HepG2 (cell line): Measurements from ENCODE around the gene SIGLECL1. TPM values are rescaled to one million over a fixed set of nuclear protein-coding genes. Genes with fewer than 3 reads are reported as not detected.

Source experiments
- ATAC-seq: fragments of 200-7000 bp; cut with Tn5 transposase; 3 replicates; pipeline ENCODE4 v1.9.1; 2020; ENCODE audit warnings: mild to moderate bottlenecking, moderate library complexity
- BruUV-seq: library from RNA; stranded (reverse); fragments of 400-500 nt; replicated peaks from 2 replicates; lab custom pipeline; 2021; lab: Mats Ljungman, UMichigan
- CTCF ChIA-PET: fragments of 300-600 bp; formaldehyde crosslinking; extraction: SDS; loops from one replicate; lab custom pipeline; 2021; ENCODE audit warnings: low total read pairs, inconsistent platforms, low intra/inter-chr PET ratio; lab: Yijun Ruan, JAX
- POLR2A ChIA-PET: fragments of 350-600 bp; sonication (Branson Sonifier 250); formaldehyde crosslinking; loops from one replicate; lab custom pipeline; 2020; ENCODE audit warnings: antibody characterized with exemption, inconsistent platforms; lab: Yijun Ruan, JAX
- DNase-seq: peaks from one replicate; pipeline ENCODE4 v3.0.0-alpha.2; 2015; ENCODE audit warnings: low spot score
- FAIRE-seq: peaks from 3 replicates; lab custom pipeline; 2011; peaks lifted over from hg19 to GRCh38; lab: Jason Lieb, UNC
- H2AFZ ChIP-seq: one replicate; pipeline ENCODE4 v1.6.1; 2011; ENCODE audit warnings: low read length, inconsistent platforms
- H3K27ac ChIP-seq: fragments of 300-600 bp; 3 replicates; pipeline ENCODE4 v1.8.0; 2011; ENCODE audit warnings: mixed run types, mild to moderate bottlenecking, mixed read lengths, low read length, inconsistent platforms; ENCODE audit not compliant: insufficient read depth; ENCODE audit errors: extremely low read length
- H3K27me3 ChIP-seq, 2 experiments: fragments of 200-600 bp in 1 of 2; 2 replicates in 1 of 2; 3 replicates in 1 of 2; pipeline versions ENCODE4 v1.6.0 to v1.8.0; 2011; ENCODE audit warnings: low read length in 2 of 2, mild to moderate bottlenecking in 2 of 2, moderate library complexity in 2 of 2, inconsistent platforms in 1 of 2; ENCODE audit not compliant: insufficient read depth in 2 of 2, control insufficient read depth in 1 of 2
- H3K36me3 ChIP-seq, 2 experiments: fragments of 200-600 bp in 1 of 2; replicated peaks in 1 of 2; 2 replicates in 1 of 2; 3 replicates in 1 of 2; pipeline versions ENCODE4 v1.5.1 to v1.8.0; 2011; ENCODE audit warnings: low read length in 2 of 2, inconsistent platforms in 1 of 2; ENCODE audit not compliant: insufficient read depth in 2 of 2, control insufficient read depth in 1 of 2
- H3K4me1 ChIP-seq: 2 replicates; pipeline ENCODE4 v1.5.1; 2012; ENCODE audit warnings: low read length, inconsistent platforms; ENCODE audit not compliant: insufficient read depth
- H3K4me2 ChIP-seq: 2 replicates; pipeline ENCODE4 v1.6.0; 2011; ENCODE audit warnings: low read depth, low read length, inconsistent platforms
- H3K4me3 ChIP-seq, 3 experiments: fragments of 200-600 bp in 1 of 3; sonication (generic), shearing (Covaris generic) in 1 of 3; replicated peaks in 1 of 3; 2 replicates each; pipeline ENCODE4 v1.5.1; 2011 to 2016; ENCODE audit warnings: low read length in 3 of 3, inconsistent platforms in 2 of 3, low read depth in 2 of 3, mild to moderate bottlenecking in 2 of 3, control low read depth in 1 of 3, mixed read lengths in 1 of 3; ENCODE audit not compliant: insufficient read depth in 1 of 3
- H3K79me2 ChIP-seq: one replicate; pipeline ENCODE4 v1.6.1; 2011; ENCODE audit warnings: low read length, inconsistent platforms; ENCODE audit not compliant: insufficient read depth
- H3K9ac ChIP-seq: 2 replicates; pipeline ENCODE4 v1.6.0; 2011; ENCODE audit warnings: mild to moderate bottlenecking, low read depth, low read length, inconsistent platforms; ENCODE audit not compliant: insufficient read depth
- H3K9me3 ChIP-seq: 2 replicates; pipeline ENCODE4 v1.5.1; 2012; ENCODE audit warnings: mild to moderate bottlenecking, low read length
- H4K20me1 ChIP-seq: 2 replicates; pipeline ENCODE4 v1.6.0; 2011; ENCODE audit warnings: inconsistent platforms, mild to moderate bottlenecking, low read length, moderate library complexity; ENCODE audit not compliant: insufficient read depth
- ATF5 ChIP-seq: sonication (generic); formaldehyde crosslinking; IDR thresholded peaks from 2 replicates; pipeline ENCODE4 v1.4.0; 2020; ENCODE audit warnings: mild to moderate bottlenecking, low read depth, missing genetic modification reagents
- DMTF1 ChIP-seq: sonication (generic); formaldehyde crosslinking; IDR thresholded peaks from 2 replicates; pipeline ENCODE4 v1.4.0; 2020; ENCODE audit warnings: mild to moderate bottlenecking, missing genetic modification reagents
- MIER2 ChIP-seq: IDR thresholded peaks from 2 replicates; pipeline ENCODE4 v1.6.1; 2016; ENCODE audit warnings: missing biosample characterization, missing genetic modification reagents
- PRDM4 ChIP-seq: sonication (generic); formaldehyde crosslinking; IDR thresholded peaks from 2 replicates; pipeline ENCODE4 v1.9.0; 2021; ENCODE audit warnings: missing genetic modification reagents, borderline replicate concordance
- PREB ChIP-seq: sonication (generic); formaldehyde crosslinking; IDR thresholded peaks from 2 replicates; pipeline ENCODE4 v1.4.0; 2020; ENCODE audit warnings: missing genetic modification reagents
- RFX3 ChIP-seq: IDR thresholded peaks from 2 replicates; pipeline ENCODE4 v1.6.1; 2016; ENCODE audit warnings: missing biosample characterization, missing genetic modification reagents
- ZBTB10 ChIP-seq: sonication (generic); formaldehyde crosslinking; IDR thresholded peaks from 2 replicates; pipeline ENCODE4 v1.4.0; 2020; ENCODE audit warnings: missing genetic modification reagents, borderline replicate concordance
- ZBTB44 ChIP-seq: sonication (generic); formaldehyde crosslinking; IDR thresholded peaks from 2 replicates; pipeline ENCODE4 v1.4.0; 2020; ENCODE audit warnings: missing genetic modification reagents
- ZFAT ChIP-seq: sonication (generic); formaldehyde crosslinking; conservative IDR thresholded peaks from 2 replicates; pipeline ENCODE4 v1.8.1; 2023; ENCODE audit warnings: missing genetic modification reagents, inconsistent platforms
- ZNF12 ChIP-seq: sonication (generic); formaldehyde crosslinking; IDR thresholded peaks from 2 replicates; pipeline ENCODE4 v1.5.0; 2020; ENCODE audit warnings: missing genetic modification reagents
- ZNF138 ChIP-seq: sonication (generic); formaldehyde crosslinking; IDR thresholded peaks from 2 replicates; pipeline ENCODE4 v1.5.0; 2020; ENCODE audit warnings: mild to moderate bottlenecking, low read depth, missing genetic modification reagents
- ZNF460 ChIP-seq: sonication (generic); formaldehyde crosslinking; IDR thresholded peaks from 2 replicates; pipeline ENCODE4 v1.5.1; 2020; ENCODE audit warnings: missing genetic modification reagents, mild to moderate bottlenecking, borderline replicate concordance
- ZNF644 ChIP-seq: IDR thresholded peaks from 2 replicates; pipeline ENCODE4 v1.6.1; 2016; ENCODE audit warnings: low read depth
- ZNF891 ChIP-seq: sonication (generic); formaldehyde crosslinking; IDR thresholded peaks from 2 replicates; pipeline ENCODE4 v1.5.0; 2020; ENCODE audit warnings: mild to moderate bottlenecking, missing genetic modification reagents
- WGBS: methylation state at CpG from one replicate; pipeline ENCODE4 v1.1.6; 2017; ENCODE audit warnings: low lambda C conversion rate; 5-methylcytosine and 5-hydroxymethylcytosine counted together
- in situ Hi-C: cut with HindIII; loops from 2 replicates; pipeline ENCODE4 v1.10.0; 2017; ENCODE audit warnings: low pct_unique_long_range_greater_than_20kb; ENCODE audit not compliant: extremely low pct_ligation_motif_present
- intact Hi-C: fragments of 100-400 bp; cut with micrococcal nuclease; formaldehyde crosslinking; loops from one replicate; pipeline ENCODE4 v1.10.0; 2022; ENCODE audit not compliant: unreplicated experiment
- polyA plus RNA-seq, 8 experiments: library from polyadenylated mRNA; depleted of rRNA in 3 of 8; stranded (reverse) in 7 of 8; unstranded in 1 of 8; fragments of >200 nt; fragmentation: Illumina TruSeq in 4 of 8; extraction: Trizol in 4 of 8; gene quantifications; 2 replicates each; pipeline versions ENCODE4 v1.2.1 to v1.2.3, GENCODE V29; 2011 to 2016; ENCODE audit warnings: low read depth in 4 of 8, missing spikeins in 1 of 8, mixed read lengths in 1 of 8; ENCODE audit not compliant: insufficient read depth in 1 of 8
- total RNA-seq, 5 experiments: library from RNA; depleted of rRNA; stranded (reverse); fragments of >200 nt; fragmentation: Illumina TruSeq; extraction: Trizol; gene quantifications; 2 replicates each; pipeline ENCODE4 v1.2.3, GENCODE V29; 2016; ENCODE audit warnings: low read depth in 1 of 5

SIGLECL1 gene
- total and polyA plus RNA-seq, 2 of the 13 experiments (the other 11 are each of a cell fraction or from before 2014, with no cell fraction given): not detected

- intact Hi-C loops (no loop called here), in situ Hi-C loops (no loop called here)
- DNase-seq (no peak), ATAC-seq (no peak), FAIRE-seq (no peak)
- Histone ChIP-seq H2AFZ (no peak overlapping the region), H3K27ac (no peak overlapping the region), H3K36me3 (no peaks in the 10 kb centered on the region), H3K79me2 (no peaks in the 10 kb centered on the region), H3K9me3 (no peaks in the 10 kb centered on the region), H3K9ac (no peak overlapping the region), H3K27me3 (no peaks in the 10 kb centered on the region; a peak in 1 of 5 replicates), H4K20me1 (no peaks in the 10 kb centered on the region), H3K4me2 (no peak overlapping the region), H3K4me3 (no peak overlapping the region), H3K4me1 (no peaks in the 10 kb centered on the region)
- 0% methylated on average over 1 of the region's 1 CpG for WGBS
- CTCF ChIA-PET: no interaction called here
- POLR2A ChIA-PET: no interaction called here
- BruUV-seq: no TSS peak
- TF ChIP-seq ZNF12 (CRISPR knock-in tag): no peak
- TF ChIP-seq MIER2 (CRISPR knock-in tag): no peak
- no peak for TF ChIP-seq ZNF891
- no peak for TF ChIP-seq PRDM4 (CRISPR knock-in tag)
- TF ChIP-seq ZNF460: no peak
- TF ChIP-seq PREB (CRISPR knock-in tag): no peak
- TF ChIP-seq ZNF138 (CRISPR knock-in tag): no peak
- no peak for TF ChIP-seq RFX3
- no peak for TF ChIP-seq ATF5 (CRISPR knock-in tag)
- TF ChIP-seq ZBTB10: no peak
- no peak for TF ChIP-seq ZFAT (CRISPR knock-in tag)
- TF ChIP-seq ZBTB44 (CRISPR knock-in tag): no peak
- TF ChIP-seq DMTF1 (CRISPR knock-in tag): no peak
- TF ChIP-seq ZNF644 (CRISPR knock-in tag): no peak
Measured at GRCh38 chr19:51219971-51220370, 30.9 kb upstream of the SIGLECL1 start.
